Spleen (tissue), 7 donors: Measurements from ENCODE around the gene TTC36.

Experiments
- CTCF ChIP-seq, 11 experiments: fragments of 200-600 bp in 7 of 11; fragments of 450-650 bp in 4 of 11; sonication (generic) in 4 of 11; IDR thresholded peaks in 8 of 11; conservative IDR thresholded peaks in 3 of 11; 1 replicate in 7 of 11; 2 replicates in 4 of 11; pipeline versions ENCODE4 v1.4.0 to v1.8.0; 2016 to 2021; ENCODE audit warnings: antibody characterized with exemption in 11 of 11, inconsistent platforms in 4 of 11, mild to moderate bottlenecking in 1 of 11
- POLR2A ChIP-seq, 3 donors: fragments of 450-650 bp; IDR thresholded peaks; one replicate each; pipeline ENCODE4 v1.5.1; 2017; ENCODE audit warnings: antibody characterized with exemption in 3 of 3, mild to moderate bottlenecking in 1 of 3
- POLR2AphosphoS5 ChIP-seq, 3 donors: sonication (generic); formaldehyde crosslinking; IDR thresholded peaks; one replicate each; pipeline ENCODE4 v1.5.1; 2017; ENCODE audit warnings: antibody characterized with exemption in 3 of 3
- donor health status: DM: no; HTN: no; CAD: no; lungs with moderate emphysema.
- donor health status: DM: no; HTN: no; CAD: no.
- donor health status: DM: no; HTN: no; CAD: no.

- TF ChIP-seq CTCF (IDR thresholded peaks at IDR 0.05 in 8 of 11, conservative IDR thresholded peaks at IDR 0.05 in 3 of 11): no peak
- no peak for TF ChIP-seq POLR2A (IDR thresholded peaks at IDR 0.05)
- TF ChIP-seq POLR2AphosphoS5 (IDR thresholded peaks at IDR 0.05): no peak
Observed at GRCh38 chr11:118547132-118547531, 19.9 kb downstream of the TTC36 start.
